GM18909 (cell line): ENCODE results near the gene BRD4.
A peak's percentile ranks its signal among the peaks of the same experiment; 100 is the strongest.

Experiments used
- ATAC-seq: cut with Tn5 transposase; IDR thresholded peaks from one replicate; pipeline ENCODE4 v1.9.1; 2021; ENCODE audit warnings: mild to moderate bottlenecking; ENCODE audit not compliant: unreplicated experiment, poor library complexity

The BRD4 gene

DNA sequence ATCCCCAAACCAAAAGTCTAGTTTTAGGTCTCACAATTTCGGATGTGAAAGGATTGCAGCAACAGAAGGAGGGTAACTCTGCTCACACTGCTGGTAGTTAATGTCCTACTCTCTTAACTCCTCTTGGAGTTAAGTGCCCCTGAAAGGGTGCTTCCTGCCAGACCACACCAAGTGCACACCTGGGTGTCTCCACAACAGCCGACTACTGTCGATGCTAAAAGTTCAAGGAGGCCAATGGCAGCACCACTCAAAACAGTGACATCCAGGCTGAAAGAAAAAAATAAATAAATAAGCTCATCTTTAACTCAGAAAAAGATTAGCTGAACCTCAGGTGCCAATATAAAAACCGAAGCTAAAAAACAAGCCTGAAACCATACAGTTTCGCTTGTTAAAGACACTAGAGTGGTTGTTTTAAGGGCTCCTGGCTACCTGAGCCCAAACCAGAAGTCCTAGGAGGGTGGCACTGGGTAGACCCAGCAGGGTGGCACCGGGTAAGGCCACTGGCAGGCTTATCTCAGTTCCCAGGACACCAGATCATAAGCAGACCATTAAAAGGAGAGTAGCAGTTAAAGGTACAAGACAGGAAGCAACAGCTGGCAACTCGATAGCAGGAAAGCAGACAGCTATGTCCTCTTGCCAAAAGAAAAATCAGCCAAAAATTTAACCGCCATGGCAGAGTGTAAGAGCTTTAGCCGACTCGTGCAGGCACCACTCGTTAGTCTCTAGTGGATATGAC lies 39.3 kb downstream of the BRD4 start:
- ATAC-seq = peak; percentile 39

DNA sequence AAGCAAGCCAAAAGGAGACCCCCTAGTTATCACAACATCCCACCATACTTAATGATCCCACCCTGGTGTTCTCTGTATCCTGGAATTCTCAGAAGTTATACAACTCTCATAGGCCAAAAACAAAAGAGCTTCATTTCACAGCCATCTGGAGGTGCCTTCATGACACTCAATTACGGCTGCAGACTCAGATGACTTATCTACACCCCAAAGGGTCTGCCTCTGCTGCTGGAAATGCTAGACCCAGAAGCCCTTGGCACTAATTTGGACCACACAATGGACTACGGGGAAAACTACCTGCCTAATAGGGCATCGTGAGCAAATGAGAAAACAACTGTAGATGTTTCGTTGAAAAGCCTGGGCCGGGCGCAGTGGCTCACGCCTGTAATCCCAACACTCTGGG lies 40.2 kb downstream of the BRD4 start:
- no peak for ATAC-seq

DNA sequence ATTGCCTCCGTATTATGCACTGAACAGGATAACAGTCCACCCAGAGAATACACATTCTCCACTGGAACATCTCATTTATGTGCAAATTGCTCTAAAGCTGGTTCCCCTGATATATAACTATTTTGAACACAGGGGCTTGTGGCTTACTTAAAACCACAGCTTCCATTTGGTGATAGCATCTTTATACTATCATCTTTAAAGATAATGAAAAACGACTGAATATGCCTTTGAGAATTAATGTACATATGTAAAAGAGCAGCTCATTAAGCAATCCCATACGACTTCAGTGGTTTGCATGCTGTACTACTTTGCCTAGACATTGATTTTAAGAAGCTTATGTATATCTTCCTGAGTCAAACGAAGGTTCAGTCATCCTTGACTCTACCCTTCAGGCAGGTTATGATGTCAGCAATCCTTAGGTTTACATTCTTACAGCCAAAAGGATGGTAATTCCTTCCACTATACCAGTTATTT lies 40.8 kb downstream of the BRD4 start:
- no peak for ATAC-seq

DNA sequence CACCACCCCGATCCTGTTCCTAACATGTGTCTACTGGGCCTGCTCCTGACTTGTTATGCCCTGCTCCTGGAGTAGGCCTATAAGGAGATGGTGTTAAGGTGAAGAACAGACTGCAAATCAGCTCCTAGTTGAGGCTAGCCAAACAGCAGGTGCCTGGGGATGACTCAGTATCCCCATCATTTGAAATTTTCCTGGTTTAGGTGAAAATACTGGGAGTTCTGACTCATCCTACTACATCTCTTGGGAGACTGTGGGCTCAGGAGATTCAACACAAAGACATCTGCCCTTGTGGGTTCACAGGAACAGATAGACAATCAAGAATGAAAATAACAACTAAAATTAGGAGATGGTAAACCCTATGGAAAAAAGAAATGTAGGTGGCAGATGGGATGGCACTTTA lies 41.2 kb downstream of the BRD4 start:
- no peak for ATAC-seq

DNA sequence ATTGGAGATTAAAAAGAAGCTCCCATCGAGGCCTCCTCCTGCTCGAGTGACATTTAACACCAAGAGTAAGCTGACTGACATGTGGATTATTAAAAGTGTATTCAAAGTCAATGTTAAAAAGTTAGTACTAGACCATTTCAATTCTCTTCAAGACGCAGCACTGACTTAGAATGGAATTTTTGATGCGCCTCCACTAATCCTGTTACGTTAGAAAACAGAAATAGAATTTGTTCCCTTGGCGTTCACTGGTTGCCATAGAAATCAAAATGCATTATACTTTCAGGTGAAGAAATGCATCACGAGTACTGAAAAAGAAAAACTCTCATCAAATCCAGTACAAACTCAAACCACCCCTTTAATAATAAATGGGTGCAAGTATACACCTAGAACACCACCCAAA lies 42.2 kb downstream of the BRD4 start:
- ATAC-seq = no peak

DNA sequence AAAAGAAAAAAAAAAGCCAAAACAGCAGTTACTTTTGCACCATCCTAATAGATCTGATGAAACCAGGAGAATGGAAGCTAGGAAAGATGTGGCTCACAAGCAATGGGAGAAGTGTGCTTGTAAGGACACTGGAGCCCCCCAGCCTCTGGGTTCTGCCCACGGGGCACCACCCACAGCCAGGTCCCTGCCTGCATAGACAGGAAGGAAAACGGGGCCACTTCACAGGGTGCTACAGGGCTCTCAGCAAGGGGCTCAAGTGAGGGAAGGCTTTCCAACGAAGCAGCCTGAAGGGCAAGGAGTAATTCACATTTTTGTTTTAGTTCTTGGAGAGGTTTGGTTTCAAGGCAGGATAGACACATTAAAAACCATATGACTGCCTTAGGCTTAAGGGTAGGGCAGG lies 42.7 kb downstream of the BRD4 start:
- ATAC-seq = no peak

DNA sequence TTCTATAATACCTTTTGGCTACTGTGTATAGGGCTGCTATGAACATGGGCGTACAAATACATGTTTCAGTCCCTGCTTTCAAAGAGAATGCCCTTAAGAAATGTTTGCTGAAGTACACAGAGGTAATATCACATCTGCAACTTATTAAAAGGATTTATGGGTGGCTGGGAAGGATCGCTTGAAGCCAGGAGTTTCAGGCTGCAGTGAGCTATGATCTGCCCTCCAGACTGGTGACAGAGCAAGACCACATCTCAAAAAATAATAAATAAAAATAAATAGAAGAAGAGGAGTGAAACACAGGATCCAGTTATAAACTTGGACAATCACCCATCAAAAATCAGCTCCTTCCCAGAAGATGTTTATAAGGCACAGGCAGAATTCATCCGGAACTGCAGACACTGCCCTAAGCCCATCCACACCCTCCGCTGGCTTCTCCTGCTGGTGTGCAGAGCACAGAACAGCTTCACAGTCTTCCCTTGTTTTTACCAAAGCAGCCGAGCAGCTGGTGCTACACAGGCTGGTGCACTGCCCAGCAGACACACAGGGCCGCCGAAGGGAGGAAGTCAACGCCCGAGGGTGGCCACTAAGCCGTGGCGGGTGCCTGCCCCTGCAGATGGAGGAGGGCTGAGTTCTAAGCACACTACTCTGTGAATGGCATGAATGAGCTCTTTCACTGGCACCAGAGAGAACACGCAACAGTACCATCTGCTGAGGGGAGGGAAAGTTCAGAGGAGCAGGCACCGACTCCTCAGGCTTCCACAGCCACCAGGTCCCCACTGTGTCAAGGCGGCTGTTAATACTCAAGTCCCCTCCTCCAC lies 44.0 kb downstream of the BRD4 start:
- ATAC-seq = no peak

DNA sequence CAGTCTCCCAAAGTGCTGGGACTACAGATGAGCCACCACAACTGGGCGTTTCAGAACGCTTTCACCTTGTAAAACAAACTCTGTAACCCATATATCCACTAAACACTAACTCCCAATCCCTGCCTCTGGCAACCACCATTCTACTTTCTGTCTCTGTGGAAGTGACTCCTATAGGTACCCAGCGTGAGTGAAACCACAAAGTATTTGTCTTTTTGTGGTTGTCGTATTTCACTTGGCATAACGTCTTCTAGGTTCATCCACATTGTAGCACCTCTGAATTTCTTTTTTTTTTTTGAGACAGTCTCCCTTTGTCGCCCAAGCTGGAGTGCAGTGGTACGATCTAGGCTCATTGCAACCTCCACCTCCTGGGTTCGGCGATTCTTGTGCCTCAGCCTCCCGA lies 44.8 kb downstream of the BRD4 start:
- ATAC-seq = no peak

DNA sequence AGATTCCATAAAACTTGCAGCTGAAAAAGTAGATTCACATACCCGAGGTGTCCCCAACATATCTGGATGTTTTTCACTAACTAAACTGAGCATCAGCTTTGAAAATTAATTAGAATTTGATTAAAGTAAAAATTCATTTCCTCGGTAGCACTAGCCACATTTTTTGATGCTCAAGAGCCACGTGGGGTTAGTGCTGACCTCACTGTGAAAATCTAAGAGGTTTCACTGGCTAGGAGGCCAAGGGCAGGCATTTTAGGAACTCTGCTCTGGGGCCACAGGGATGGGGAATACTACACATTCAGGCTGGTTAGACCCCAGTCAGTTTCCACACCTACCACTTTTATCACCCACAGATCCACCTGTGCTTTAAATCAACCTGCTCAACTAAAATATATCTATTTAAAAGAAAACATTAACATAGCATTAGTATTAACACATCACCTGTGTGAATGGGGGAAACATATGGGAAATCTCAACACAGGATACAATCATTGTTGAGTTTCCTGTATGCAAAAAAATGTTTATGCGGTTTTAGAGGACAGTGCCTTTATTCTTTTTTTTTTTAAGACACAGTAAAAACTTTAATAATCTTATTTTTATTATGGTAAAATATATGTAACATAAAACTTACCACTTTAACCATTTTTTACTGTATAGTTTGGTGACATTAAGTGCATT lies 45.5 kb downstream of the BRD4 start:
- no peak for ATAC-seq

DNA sequence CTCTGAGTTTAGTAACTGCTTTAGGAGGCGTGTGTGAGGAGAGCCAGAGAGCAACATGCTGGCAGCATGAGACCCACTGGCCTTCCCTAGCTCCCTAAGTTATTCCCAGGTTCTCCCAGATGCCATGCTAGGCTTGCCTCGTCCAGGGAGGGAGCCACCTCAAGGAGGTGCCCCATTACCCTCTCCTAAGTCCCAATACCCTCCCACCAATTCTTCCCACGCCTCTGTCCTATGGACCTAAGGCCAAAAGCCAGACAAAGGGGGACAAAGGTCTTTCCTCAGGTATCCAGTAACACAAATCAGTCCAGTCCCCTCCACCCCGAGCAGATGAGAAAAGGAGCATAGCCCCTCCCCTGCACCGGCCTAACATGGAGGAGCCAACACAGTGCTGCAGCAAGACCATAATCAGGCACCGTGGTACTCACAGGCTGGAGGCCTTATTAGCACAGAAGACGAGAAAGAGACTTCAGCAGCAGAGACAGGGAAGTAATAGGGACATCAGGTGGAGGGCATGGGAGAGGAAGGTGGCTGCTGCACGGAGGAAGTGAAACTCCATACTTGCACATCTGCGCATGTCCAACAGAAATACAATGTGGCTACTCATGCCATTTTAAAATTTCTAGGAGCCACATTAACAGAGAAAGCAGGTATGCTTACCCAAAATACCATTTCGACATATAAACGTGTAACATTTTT lies 46.3 kb downstream of the BRD4 start:
- peak; percentile 34 for ATAC-seq

DNA sequence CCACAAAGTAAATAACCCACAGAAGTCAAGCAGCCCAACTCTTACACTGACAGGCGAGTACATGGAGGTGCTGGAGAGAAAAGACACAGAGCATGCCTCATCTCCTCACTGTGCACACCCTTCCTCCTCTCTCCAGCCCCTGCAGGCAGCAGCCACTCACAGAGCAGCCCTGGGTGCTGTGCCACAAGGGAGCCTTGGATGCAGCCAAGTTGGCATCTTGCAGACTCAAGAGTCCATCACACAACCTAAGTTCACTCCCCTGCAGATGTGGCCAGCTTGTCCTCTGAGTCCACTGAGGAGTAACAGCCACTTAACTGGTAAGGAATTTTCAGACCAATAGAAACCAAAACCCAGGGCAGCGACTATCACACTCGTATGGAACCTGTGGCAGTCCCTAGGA lies 47.4 kb downstream of the BRD4 start:
- no peak for ATAC-seq

DNA sequence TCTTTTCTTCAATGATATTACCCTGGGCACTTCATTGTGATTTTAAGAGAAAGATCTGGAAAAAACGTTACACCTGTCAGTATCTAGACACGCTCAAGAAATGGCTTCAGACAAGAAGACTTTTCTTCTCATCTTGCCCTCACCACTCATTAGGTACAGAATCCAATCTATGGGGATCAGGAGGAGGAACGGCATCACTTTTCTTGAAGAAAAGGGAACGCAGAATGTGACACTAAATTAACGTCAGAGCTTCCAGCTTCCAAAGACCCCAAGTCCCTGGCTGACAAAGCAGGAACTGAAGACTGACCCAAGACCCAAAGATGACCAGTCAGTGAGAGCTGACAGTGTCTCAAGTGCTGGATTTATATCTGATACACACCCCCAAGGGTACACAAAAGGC lies 48.2 kb downstream of the BRD4 start:
- no peak for ATAC-seq

DNA sequence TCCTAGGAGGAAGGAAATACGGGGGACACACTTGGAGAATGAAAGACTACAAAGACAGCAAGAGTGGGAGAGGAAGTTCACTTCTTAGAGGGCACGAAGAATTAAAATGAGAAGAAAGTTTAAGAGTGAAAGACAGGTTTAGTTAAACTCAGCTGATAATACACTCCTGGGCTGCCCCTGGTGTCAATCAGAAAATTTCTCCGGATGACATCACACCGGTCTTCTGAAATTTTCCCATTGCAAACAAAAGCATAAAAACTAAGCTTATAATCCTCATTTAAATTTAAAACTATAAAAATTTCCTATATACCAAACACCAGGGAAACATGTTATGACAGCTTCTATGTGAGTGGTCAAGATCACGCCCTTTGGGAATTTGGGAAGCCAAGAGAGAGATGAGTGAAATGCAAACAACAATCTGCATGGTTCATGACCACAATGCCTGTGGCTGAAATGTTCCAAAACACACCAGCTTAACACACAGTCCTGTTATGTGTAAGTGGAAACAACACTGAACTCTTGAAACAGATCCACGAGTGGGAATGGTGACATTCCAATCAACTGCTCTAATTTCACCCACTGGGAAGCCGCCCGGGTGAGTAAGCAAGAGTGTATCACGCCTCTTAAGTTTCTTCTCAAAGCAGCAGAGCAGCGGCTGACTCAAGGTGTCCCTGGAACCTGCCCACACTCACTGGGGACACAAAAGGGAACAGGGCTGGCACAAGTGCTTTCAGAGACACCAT lies 49.0 kb downstream of the BRD4 start:
- ATAC-seq = no peak

DNA sequence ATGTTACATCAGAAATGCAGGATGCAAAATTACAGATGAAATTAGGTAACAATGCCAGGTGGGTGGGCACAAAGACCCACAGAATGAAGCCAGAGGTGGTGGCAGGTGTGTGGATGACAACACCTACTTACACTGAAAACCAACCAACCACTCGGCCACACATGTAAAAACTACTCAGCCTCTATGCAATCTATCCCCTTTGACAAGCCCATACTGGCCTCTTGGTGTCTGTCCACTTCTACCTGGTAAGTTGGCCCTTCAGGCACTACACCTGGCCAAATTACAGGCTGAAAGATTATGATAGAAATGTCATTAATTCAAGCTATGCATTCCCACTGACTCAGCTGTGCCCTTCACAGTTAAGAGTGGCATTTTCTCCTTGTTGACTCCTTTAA lies 50.0 kb downstream of the BRD4 start:
- no peak for ATAC-seq

GRCh38 chr19:15280915-15281683 lies 51.2 kb downstream of the BRD4 start:
- ATAC-seq = no peak

GRCh38 chr19:15280048-15280725 lies 52.2 kb downstream of the BRD4 start:
- no peak for ATAC-seq

DNA sequence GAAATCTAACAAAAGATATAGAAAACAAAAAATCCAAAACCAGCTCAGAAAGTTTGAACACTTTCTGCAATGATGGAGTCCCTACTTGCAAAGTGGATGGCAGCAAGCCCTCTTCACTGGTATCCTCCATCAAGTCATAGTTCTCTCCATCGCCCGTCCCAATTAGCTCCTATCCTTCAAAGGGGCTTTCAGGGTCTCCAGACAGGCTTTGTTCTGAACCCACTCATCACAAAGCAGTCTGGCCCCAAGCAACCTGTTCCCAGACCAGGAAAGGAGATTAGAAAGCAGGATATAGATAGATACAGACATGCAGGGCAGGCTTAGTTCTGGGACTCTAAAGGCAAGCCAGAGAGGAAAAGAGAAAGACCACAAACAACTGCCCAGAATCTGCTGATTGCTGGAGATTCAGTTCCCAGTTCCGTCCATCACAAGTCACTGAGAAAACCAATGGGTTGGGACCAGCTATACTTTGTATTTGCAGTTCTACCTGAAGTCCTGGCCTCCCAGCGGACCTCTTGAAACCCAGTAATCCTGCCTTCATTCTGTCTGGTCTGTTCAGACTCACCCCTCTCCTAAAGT lies 52.9 kb downstream of the BRD4 start:
- no peak for ATAC-seq

- no peak for ATAC-seq
Observed at GRCh38 chr19:15276620-15277215, 55.6 kb downstream of the BRD4 start.
